ENCODE results near the gene TRIM3. TPM values are rescaled to one million over a fixed set of nuclear protein-coding genes. Genes with fewer than 3 reads are reported as not detected.

TRIM3 gene
- total RNA-seq, 1 donor from 2014 or later = 12.5 TPM

DNA sequence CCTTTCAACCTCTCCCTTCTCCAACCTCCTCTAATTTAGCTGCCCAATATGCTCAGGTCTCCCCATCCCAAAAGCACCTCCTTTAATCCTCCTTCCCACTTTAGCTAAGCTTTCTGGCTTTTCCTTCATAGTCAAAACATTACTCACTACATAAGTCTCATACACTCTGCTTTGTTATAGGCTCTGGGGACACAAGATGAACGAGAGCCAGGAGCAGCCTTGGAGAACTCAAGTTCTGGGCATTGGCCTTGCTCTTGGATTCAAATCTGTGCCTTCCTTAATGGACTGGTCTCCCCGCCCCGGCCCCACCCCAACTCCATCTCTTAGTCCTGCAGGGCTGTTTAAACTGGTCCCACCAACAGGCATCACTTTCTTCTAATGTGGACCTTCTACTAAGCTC is 21.5 kb downstream of the TRIM3 start:
- ATAC-seq = no peak
- intact Hi-C loops (cut with DNase I) = no loop called here
- DNase-seq (ENCODE audit: missing footprints) = no peak

- no peak for DNase-seq (ENCODE audit: missing footprints)
- intact Hi-C loops (cut with DNase I) = no loop called here
- ATAC-seq = no peak
These were observed 25.2 kb downstream of the TRIM3 start for GRCh38 chr11:6448574-6448973.

DNA sequence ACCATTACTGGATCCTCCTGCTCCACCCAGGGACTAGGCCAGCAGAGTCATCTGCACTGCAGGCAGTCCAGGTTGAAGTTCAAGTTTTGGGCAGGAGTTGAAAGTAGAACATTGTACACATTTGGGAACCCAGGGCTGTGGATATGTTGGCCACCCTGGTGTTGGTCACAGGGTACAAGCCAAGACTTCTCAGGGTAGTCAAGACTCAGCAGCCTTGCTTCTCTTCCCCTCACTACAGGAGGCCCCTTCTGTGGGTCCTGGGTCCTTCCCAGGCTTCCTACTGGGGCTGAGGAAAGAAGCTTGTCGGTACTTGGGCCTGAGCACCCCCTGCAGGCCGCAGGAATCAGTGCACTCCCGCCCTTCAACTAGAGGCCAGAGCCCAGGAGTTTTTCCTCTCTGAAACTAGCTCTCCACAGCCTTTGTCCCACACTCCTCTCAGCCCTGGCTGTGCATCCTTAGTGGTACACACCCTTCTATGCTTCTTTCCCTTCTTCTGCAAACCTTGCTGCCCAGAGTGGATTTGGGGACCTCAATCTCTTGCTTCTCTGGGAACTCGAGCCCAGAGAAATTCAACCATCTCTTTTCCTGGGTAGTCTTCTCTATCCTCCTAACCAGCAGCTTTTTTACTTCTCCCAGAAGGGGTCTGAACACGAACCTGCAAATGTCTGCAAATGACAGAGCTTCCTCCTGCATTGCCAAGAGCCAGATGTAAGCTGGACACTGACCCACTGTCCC is 30.3 kb downstream of the TRIM3 start:
- DNase-seq (ENCODE audit: missing footprints) (no peak), ATAC-seq (peak; percentile 76)

DNA sequence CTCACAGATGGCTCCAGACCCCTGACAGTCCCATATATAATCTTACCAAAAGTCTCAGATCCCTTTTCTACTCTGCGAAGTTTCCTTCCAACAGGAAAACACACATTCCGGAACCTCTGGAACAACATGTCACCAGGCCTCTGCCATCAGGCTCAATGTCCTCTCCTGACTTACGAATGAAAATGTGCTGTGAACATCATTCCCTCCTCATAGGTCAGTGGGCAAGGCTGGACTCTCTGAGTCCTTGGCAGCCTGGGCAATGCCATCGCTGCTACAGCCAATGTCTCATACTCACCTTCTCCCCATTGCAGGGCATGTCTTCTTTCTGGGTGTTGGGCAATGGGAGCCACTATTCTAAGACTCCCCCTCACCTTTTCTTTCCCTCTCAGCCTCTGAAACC is 31.3 kb downstream of the TRIM3 start:
- DNase-seq (ENCODE audit: missing footprints) (no peak), ATAC-seq (no peak)
- intact Hi-C loops (cut with DNase I) = loop anchor here (5.0 kb wide), 1 partner anchor 65 kb away; no protein-coding TSS in a partner anchor

More for the DNA sequence above, 30.3 kb downstream of the TRIM3 start:
- intact Hi-C loops (cut with DNase I) = loop anchor here (1.0 to 5.0 kb wide), 2 partner anchors 64 kb away; no protein-coding TSS in a partner anchor

GRCh38 chr11:6440906-6441358 is 32.8 kb downstream of the TRIM3 start, which contains the start of gene HPX:
HPX (minus strand) TSS chr11:6440987; CDS start chr11:6440963, 24 bp downstream.
- intact Hi-C loops (cut with DNase I) = loop anchor here (5.0 kb wide), 1 partner anchor 66 kb away; no protein-coding TSS in a partner anchor
- no peak for DNase-seq (ENCODE audit: missing footprints)
- ATAC-seq = no peak

GRCh38 chr11:6438979-6439571 is 34.7 kb downstream of the TRIM3 start:
- intact Hi-C loops (cut with DNase I) = no loop called here
- no peak for DNase-seq (ENCODE audit: missing footprints)
- ATAC-seq = peak; percentile 64

GRCh38 chr11:6437993-6438392 is 35.7 kb downstream of the TRIM3 start:
- peak; percentile 21 for ATAC-seq
- DNase-seq (ENCODE audit: missing footprints) = no peak
- intact Hi-C loops (cut with DNase I) = no loop called here

DNA sequence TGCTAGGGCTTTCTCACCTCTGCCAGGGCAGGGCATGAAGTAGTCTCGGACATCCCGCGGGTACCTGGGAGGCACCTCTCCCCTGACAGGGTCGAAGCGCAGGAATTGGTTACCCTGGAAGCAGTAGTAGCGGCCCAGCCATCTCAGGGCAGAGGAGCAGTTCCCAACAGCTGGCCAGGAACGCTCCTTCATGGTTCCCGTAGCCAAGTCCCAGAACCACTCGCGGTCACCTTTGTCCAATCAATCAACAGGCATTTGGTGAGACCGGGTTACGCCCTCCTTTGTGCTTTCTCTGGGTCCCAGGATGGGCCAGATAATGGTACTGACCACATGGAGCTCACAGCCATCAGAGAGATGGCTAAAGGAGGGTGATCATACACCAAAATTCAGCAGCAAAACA is 36.3 kb downstream of the TRIM3 start:
- no peak for ATAC-seq
- intact Hi-C loops (cut with DNase I) = no loop called here

GRCh38 chr11:6433998-6434660 is 39.6 kb downstream of the TRIM3 start:
- no peak for ATAC-seq
- intact Hi-C loops (cut with DNase I) = no loop called here
- DNase-seq (ENCODE audit: missing footprints) = no peak

More for the DNA sequence above, 36.3 kb downstream of the TRIM3 start:
- DNase-seq (ENCODE audit: missing footprints) = no peak

DNA sequence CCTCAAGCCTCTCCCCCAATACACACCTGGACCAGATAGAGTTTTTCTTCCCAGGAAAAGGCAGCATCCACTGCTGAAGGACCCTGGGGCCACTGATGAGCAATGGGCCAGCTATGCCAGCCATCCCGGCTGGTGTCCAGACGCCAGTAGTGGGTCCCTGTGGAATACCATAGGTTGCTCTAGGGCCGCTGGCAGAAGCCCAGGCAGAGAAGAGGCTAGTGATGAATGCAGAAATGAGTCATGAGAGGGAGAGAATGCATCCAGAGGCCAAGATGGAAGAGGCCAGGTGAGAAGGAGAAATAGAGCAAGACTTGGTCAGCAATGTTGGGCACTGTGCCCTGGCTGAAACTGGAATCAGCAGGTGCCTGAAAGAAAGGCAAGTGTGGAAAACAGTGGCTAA is 41.9 kb downstream of the TRIM3 start:
- DNase-seq (ENCODE audit: missing footprints) (no peak), ATAC-seq (no peak)
- intact Hi-C loops (cut with DNase I) = no loop called here

DNA sequence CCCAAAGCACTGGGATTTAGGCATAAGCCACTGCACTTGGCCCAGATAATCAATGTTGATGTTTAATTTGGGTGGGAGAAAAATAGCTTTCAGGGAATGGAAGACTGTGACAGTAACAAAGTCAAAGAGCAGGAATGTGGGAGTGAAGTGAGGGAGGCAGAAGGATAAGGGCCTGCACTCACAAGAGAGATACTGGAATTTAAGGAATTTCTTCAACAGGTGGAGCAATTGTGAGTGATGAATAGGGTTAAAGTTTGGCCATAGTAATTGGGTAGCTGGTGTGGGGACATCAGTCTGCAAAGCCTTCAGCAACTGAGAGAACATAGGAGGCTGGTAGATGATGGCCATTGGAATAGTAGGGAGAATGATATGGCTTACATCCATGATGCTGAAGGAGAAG is 46.2 kb downstream of the TRIM3 start:
- intact Hi-C loops (cut with DNase I) = no loop called here
- DNase-seq (ENCODE audit: missing footprints) (no peak), ATAC-seq (no peak)

DNA sequence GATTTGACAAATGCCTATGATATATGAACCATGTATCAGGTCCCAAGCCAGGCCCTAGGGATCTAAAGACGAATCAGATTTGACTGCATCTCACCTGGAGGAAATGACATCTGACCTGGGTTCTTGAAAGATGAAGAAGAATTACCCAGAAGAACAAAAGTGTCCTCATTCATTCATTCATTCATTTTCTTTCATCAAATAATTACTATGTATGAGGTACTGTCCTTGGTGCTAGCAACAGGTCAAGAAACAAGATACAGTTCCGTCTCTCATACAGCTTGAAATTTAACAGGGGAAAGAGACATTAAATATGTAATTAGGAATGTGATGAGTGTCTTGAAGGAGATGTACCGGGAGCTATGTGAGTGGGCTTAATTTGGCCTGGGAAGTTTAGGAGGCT is 53.1 kb downstream of the TRIM3 start:
- ATAC-seq = no peak
- intact Hi-C loops (cut with DNase I) = no loop called here
- DNase-seq (ENCODE audit: missing footprints) = no peak

DNA sequence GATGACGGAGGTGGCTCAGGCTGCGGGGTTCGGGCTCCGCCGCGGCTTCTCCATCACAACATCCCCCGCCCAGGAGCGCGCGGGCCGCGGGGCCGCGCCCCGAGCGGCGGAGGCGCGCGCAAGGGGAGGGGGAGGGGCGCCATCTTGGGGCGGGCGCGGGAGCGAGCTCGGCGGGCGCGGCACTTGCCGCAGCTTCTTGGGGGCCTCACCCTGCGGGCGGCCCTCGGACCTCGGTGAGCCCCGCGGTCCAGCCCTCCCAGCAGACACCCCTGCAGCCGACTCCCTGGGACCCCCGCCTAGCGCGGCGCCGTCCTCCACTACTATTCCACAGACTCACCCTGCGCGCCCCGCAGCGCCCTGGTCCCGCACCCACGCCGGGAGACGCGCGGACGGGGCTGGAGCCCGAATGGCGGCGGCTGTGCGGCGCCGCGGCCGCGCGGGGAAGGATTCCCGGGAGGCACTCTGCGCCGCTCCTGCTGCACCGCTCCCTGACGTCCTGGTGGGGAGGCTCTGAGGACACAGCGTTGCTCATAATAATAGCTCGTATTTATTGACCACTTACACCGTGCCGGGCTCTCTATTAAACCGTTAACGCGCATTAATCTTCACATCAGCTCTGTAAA is 54.6 kb downstream of the TRIM3 start, which contains the start of gene APBB1:
Gene APBB1, minus strand, starts transcription at position 86 of the 623 bp plus-strand sequence. CDS start 7,747 bp downstream, outside the sequence.
- peak; percentile 77 for DNase-seq (ENCODE audit: missing footprints)
- ATAC-seq = peak; percentile 94
- intact Hi-C loops (cut with DNase I) = loop anchor here (1.0 to 5.0 kb wide), 2 partner anchors 29 to 42 kb away; partner anchors contain the start of gene SMPD1

DNA sequence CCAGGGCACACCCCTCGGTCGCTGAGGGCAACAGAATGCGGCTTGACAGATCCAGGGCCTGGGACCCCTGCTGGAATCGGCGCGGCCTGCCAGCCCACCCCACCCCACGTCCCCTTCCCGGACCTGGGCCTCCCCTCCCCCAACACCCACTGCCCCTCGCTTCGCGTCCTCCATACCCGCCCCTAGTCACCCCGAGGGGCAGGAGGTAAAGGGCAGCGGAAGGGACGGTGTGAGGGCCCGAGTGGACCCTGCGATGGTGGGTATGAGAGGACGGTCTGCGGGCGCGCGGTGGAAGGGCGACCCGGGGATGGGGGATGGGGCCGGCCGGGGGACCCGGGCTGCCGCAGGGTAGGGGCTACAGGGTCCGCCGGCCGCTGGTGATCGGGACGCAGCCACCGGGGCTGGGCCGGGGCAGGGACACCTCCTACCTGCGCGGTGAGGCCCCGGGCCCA is 55.2 kb downstream of the TRIM3 start:
- ATAC-seq = peak; percentile 23
- intact Hi-C loops (cut with DNase I) = loop anchor here (1.0 to 5.0 kb wide), 2 partner anchors 28 to 41 kb away; partner anchors contain the start of gene SMPD1
- DNase-seq (ENCODE audit: missing footprints) = no peak

- DNase-seq (ENCODE audit: missing footprints) = no peak
- ATAC-seq = peak; percentile 66
- intact Hi-C loops (cut with DNase I) = loop anchor here (5.0 kb wide), 1 partner anchor 41 kb away; no protein-coding TSS in a partner anchor
These were observed 55.7 kb downstream of the TRIM3 start for GRCh38 chr11:6417907-6418556.

DNA sequence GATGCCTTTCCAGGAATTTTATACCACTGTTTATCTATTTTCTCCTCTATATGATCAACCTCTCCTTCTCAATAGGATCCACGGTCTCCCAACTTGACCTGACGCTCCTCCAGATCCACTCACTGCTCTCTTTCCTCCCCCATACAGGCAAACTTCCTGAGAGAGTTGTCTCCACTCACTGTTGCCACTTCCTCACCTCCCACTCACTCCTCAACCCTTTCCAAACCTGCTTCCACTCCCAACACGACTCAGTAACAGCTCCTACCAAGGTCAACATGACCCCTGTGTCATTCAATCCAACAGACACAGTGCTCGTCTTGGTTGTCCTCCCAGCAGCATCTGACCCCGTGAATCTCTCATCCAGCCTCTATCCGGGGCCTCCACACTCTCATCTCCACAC is 57.9 kb downstream of the TRIM3 start:
- intact Hi-C loops (cut with DNase I) = loop anchor here (5.0 kb wide), 1 partner anchor 38 kb away; no protein-coding TSS in a partner anchor
- no peak for DNase-seq (ENCODE audit: missing footprints)
- no peak for ATAC-seq

DNA sequence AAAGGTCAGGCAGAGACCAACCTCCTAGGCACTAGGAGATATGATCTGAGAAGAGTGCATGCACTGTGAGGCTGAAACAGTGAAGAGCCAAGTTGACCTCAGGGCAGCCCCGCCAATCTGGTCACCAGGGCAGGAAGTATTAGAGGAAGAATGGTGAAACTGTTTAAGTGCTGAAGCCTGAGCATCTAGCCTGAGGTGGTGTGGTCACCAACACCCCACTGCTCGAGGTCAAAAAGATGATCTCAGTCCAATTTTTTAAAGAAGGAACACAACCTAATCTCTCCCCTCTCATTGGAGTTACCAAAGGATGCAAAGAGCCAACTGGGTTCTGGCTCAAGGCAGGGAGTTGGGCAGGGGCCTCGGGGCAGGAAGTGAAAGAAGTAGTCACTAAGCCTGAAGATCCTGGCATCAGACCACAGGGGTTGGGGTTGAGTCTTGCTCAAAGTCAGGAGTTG is 58.8 kb downstream of the TRIM3 start:
- DNase-seq (ENCODE audit: missing footprints) = no peak
- intact Hi-C loops (cut with DNase I) = loop anchor here (5.0 kb wide), 1 partner anchor 38 kb away; no protein-coding TSS in a partner anchor
- ATAC-seq = no peak

DNA sequence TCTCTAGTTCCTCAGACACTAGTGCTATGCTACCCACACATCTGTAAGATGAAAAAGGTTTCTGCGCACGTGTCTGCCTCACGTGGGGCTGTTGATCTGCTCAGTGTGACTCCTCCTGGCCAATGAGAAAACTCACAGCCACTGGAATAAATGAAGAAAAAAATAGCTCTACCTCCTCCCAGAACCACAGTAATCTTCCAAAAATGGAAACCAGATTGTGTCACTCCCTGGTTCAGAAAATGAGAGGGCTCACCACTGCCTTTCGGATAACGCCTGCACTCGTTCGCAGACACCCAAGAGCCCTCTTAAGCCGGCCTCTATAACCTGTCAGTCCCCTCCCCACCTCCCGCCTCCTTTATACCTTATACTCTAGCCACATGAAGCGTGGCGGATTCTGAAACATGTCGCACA is 59.9 kb downstream of the TRIM3 start:
- intact Hi-C loops (cut with DNase I) = no loop called here
- ATAC-seq = no peak
- no peak for DNase-seq (ENCODE audit: missing footprints)
